C4-2B (cell line): ENCODE data around the gene DHRS4.

Source experiments
- ZFX ChIP-seq: fragments of 450-650 bp; IDR thresholded peaks from 2 replicates; pipeline ENCODE4 v1.6.1; 2017
- TF ChIP-seq, protein P1 (sequence below): fragments of 450-650 bp; conservative IDR thresholded peaks from 2 replicates; pipeline ENCODE4 v1.5.1; 2017; ENCODE audit warnings: mild to moderate bottlenecking

DNA sequence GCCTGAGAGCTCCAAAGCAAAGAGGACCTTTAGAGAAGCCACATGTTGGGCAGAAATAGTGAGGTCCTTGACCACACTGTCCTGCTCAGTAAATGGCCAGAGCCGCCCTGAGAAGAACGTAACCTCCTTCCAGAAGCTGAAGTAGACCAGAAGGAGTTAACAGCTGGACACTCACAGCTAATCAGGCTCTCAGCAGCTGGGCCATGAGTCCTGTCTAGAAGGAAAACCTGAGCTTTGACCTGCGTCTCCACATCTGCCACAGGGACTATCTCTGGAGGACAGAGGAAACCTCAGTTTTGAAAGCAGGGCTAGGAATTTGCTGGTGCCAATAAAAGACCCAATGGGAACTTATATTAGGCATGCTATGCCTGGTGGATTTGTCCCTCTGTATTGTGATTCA lies 12.3 kb upstream of the DHRS4 start:
- TF ChIP-seq, protein P1, sequence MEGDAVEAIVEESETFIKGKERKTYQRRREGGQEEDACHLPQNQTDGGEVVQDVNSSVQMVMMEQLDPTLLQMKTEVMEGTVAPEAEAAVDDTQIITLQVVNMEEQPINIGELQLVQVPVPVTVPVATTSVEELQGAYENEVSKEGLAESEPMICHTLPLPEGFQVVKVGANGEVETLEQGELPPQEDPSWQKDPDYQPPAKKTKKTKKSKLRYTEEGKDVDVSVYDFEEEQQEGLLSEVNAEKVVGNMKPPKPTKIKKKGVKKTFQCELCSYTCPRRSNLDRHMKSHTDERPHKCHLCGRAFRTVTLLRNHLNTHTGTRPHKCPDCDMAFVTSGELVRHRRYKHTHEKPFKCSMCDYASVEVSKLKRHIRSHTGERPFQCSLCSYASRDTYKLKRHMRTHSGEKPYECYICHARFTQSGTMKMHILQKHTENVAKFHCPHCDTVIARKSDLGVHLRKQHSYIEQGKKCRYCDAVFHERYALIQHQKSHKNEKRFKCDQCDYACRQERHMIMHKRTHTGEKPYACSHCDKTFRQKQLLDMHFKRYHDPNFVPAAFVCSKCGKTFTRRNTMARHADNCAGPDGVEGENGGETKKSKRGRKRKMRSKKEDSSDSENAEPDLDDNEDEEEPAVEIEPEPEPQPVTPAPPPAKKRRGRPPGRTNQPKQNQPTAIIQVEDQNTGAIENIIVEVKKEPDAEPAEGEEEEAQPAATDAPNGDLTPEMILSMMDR: no peak
- TF ChIP-seq ZFX: no peak
